GM12874 (cell line): Measurements from ENCODE around the gene RANBP1.

Source experiments
- TF ChIP-seq, protein P1 (sequence below): IDR thresholded peaks from 2 replicates; pipeline ENCODE4 v1.5.1; 2011; ENCODE audit warnings: low read depth, mild to moderate bottlenecking, control low read depth, low read length, moderate library complexity; ENCODE audit not compliant: insufficient read depth

RANBP1 gene

DNA sequence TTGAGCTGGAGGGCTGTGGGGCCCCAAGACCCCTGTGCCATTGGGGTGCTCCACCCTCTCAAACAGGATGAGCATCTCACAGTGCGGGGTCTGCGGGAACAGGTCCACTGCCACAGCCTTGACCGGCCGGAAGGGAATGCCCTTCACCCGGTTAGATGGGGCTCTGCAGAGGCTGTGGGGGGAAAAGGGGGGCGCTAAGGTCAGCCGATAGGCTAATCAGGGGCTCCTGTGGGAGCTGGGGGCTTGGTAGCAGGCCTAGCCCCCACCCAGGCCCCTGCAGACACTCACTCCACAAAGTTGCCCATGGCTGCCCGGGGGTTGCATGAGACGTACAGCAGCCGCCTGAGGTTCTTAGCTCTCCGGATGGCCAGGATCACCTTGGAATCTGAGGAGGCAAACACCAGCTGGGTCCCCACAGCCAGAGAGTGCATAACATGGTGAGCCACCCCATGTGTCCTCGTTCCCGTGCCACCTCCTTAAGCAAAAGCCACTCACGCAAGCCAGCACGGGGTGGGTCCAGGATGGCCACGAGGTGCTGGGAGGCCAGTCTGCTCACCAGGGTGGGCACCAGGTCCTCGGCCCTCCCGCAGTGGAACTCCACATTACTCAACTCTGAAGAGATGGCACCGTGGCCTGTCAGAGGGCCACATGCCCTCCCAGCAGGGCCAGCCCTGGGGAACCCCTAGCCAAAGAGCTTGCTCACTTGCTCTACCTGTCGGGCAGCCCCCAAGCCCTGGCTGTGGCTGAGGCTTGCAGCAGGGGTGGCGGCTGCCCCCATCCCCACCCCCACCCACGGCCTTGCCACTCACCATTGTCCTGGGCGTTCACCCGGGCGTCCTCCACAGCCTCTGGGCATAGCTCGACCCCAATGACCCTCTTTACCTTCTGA lies 3.0 kb upstream of the RANBP1 start:
- TF ChIP-seq, protein P1, sequence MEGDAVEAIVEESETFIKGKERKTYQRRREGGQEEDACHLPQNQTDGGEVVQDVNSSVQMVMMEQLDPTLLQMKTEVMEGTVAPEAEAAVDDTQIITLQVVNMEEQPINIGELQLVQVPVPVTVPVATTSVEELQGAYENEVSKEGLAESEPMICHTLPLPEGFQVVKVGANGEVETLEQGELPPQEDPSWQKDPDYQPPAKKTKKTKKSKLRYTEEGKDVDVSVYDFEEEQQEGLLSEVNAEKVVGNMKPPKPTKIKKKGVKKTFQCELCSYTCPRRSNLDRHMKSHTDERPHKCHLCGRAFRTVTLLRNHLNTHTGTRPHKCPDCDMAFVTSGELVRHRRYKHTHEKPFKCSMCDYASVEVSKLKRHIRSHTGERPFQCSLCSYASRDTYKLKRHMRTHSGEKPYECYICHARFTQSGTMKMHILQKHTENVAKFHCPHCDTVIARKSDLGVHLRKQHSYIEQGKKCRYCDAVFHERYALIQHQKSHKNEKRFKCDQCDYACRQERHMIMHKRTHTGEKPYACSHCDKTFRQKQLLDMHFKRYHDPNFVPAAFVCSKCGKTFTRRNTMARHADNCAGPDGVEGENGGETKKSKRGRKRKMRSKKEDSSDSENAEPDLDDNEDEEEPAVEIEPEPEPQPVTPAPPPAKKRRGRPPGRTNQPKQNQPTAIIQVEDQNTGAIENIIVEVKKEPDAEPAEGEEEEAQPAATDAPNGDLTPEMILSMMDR: no peak

DNA sequence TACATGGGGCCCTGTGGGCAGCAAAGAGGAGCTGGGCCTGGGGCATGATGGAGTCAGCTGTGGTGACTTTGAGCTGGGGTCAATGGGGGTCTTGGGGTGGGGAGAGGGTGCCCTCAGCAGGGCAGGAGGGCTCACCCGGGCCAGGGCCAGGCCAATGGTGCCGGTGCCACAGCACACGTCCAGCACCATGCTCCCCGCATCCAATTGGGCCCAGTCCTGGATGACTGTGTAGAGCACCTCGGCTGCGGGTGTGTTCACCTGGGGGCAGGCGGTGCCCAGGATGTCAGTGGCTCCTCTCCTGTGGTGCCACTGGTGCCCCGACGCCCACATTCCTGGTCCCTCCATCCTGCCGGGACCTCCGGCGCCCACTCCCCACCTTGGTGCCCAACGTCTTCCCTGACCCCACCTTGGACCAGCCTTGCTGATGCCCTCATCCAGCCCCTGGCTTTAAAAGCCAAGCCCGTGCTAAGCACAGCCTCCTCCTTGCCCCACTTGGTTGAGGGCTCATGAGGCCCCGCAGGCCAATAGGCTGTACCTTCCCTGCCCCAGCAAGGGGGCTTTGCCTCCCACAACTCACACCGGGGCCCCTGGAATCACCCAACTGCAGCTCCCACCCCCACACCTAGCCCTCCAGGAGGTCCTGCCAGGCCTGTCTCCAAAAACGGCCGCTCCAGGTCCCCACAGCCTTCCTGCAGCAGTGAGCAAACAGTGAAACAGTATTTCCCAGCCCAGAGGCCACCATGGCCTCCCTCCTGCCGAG lies 2.2 kb upstream of the RANBP1 start:
- TF ChIP-seq, protein P1: no peak

- TF ChIP-seq, protein P1: no peak
These were observed 1.1 kb upstream of the RANBP1 start for GRCh38 chr22:20114506-20115475.

- TF ChIP-seq, protein P1: no peak
These were observed 559 bp downstream of the RANBP1 start for GRCh38 chr22:20116376-20116950.

- TF ChIP-seq, protein P1: peak; percentile 35
These were observed 1.2 kb downstream of the RANBP1 start, which contains the start of gene TRMT2A for GRCh38 chr22:20116951-20117632. TRMT2A (minus strand) TSS chr22:20117226; CDS start chr22:20116906, 320 bp downstream.

- TF ChIP-seq, protein P1: no peak
These were observed 1.9 kb downstream of the RANBP1 start for GRCh38 chr22:20117633-20118299.
